Stimulated activated CD4-positive, alpha-beta T cell treated with anti-CD3 and anti-CD28 coated beads, Interleukin-12 subunit alpha, Interleukin-12 subunit beta, amount 100 ng/mL, for 48 hours (primary cell): ENCODE measurements around the gene RILP.

Experiments used
- DNase-seq, 3 donors: peaks; one replicate each; pipeline ENCODE4 v3.0.0-alpha.2; 2020; ENCODE audit warnings: low read depth in 2 of 3, low spot score in 1 of 3

RILP gene

GRCh38 chr17:1605681-1606351, 43.9 kb downstream of the RILP start:
- DNase-seq = no peak

GRCh38 chr17:1604831-1605528, 44.7 kb downstream of the RILP start:
- DNase-seq = no peak

- no peak for DNase-seq
Observed at GRCh38 chr17:1601571-1601970, 48.1 kb downstream of the RILP start.

GRCh38 chr17:1598399-1599095, 51.1 kb downstream of the RILP start:
- no peak for DNase-seq

GRCh38 chr17:1597861-1598342, 51.8 kb downstream of the RILP start:
- no peak for DNase-seq
